ENCODE results near the gene MYPOP.

The MYPOP gene

GRCh38 chr19:45866400-45867176 lies 35.8 kb downstream of the MYPOP start:
- H3K4me3 ChIP-seq (ENCODE audit: low read depth, low read length): no peak overlapping the region
- DNase-seq (ENCODE audit: low read depth): no peak

GRCh38 chr19:45865269-45865948 lies 37.0 kb downstream of the MYPOP start:
- no peak for DNase-seq (ENCODE audit: low read depth)
- no peak overlapping the region for H3K4me3 ChIP-seq (ENCODE audit: low read depth, low read length)

- DNase-seq (ENCODE audit: low read depth): no peak
- H3K4me3 ChIP-seq (ENCODE audit: low read depth, low read length): no peak overlapping the region
These were observed 37.8 kb downstream of the MYPOP start for GRCh38 chr19:45864629-45865082.

- peak within 1 kb of the TSS; percentile 40 for H3K4me3 ChIP-seq (ENCODE audit: low read depth, low read length)
- DNase-seq (ENCODE audit: low read depth): no peak
These were observed 38.4 kb downstream of the MYPOP start, which contains the start of gene FOXA3 for GRCh38 chr19:45863840-45864628. Gene FOXA3, plus strand, starts transcription at chr19:45864326. Its CDS starts 131 bp downstream, at chr19:45864457.

- H3K4me3 ChIP-seq (ENCODE audit: low read depth, low read length): peak overlapping the region; percentile 40
- DNase-seq (ENCODE audit: low read depth): no peak
These were observed 39.0 kb downstream of the MYPOP start for GRCh38 chr19:45863335-45863839.

GRCh38 chr19:45862564-45863334 lies 39.7 kb downstream of the MYPOP start, which contains the start of gene SYMPK:
Gene SYMPK, minus strand, starts transcription at chr19:45863147. Its CDS starts 8,652 bp downstream, at chr19:45854495.
- peak within 1 kb of the TSS; percentile 97 for H3K4me3 ChIP-seq (ENCODE audit: low read depth, low read length)
- DNase-seq (ENCODE audit: low read depth): peak; percentile 93

GRCh38 chr19:45862271-45862563 lies 40.2 kb downstream of the MYPOP start:
- peak overlapping the region; percentile 97 for H3K4me3 ChIP-seq (ENCODE audit: low read depth, low read length)
- no peak for DNase-seq (ENCODE audit: low read depth)

- H3K4me3 ChIP-seq (ENCODE audit: low read depth, low read length): no peak overlapping the region
- no peak for DNase-seq (ENCODE audit: low read depth)
These were observed 41.8 kb downstream of the MYPOP start for GRCh38 chr19:45860359-45861259.

- no peak for DNase-seq (ENCODE audit: low read depth)
- H3K4me3 ChIP-seq (ENCODE audit: low read depth, low read length): no peak overlapping the region
These were observed 48.1 kb downstream of the MYPOP start for GRCh38 chr19:45854167-45854778.

- DNase-seq (ENCODE audit: low read depth): no peak
- no peak overlapping the region for H3K4me3 ChIP-seq (ENCODE audit: low read depth, low read length)
These were observed 49.4 kb downstream of the MYPOP start for GRCh38 chr19:45852983-45853382.

GRCh38 chr19:45852145-45852750 lies 50.2 kb downstream of the MYPOP start:
- H3K4me3 ChIP-seq (ENCODE audit: low read depth, low read length): no peak overlapping the region
- DNase-seq (ENCODE audit: low read depth): no peak

- DNase-seq (ENCODE audit: low read depth): no peak
- H3K4me3 ChIP-seq (ENCODE audit: low read depth, low read length): no peak overlapping the region
These were observed 53.5 kb downstream of the MYPOP start for GRCh38 chr19:45848922-45849321.

- DNase-seq (ENCODE audit: low read depth): no peak
- no peak overlapping the region for H3K4me3 ChIP-seq (ENCODE audit: low read depth, low read length)
These were observed 54.8 kb downstream of the MYPOP start for GRCh38 chr19:45847663-45848062.

GRCh38 chr19:45842198-45842597 lies 60.2 kb downstream of the MYPOP start:
- DNase-seq (ENCODE audit: low read depth): no peak
- no peak overlapping the region for H3K4me3 ChIP-seq (ENCODE audit: low read depth, low read length)

Measured in skeletal muscle cell (primary cell).